Eye (tissue), 1 donor: Measurements from ENCODE around the gene BTF3L4.

ENCODE experiments used
- DNase-seq: peaks from one replicate; pipeline ENCODE4 v3.0.0-alpha.2; 2015

The BTF3L4 gene

GRCh38 chr1:52127181-52128180 is 71.4 kb downstream of the BTF3L4 start:
- peak; percentile 75 for DNase-seq

GRCh38 chr1:52139817-52140540 is 83.9 kb downstream of the BTF3L4 start:
- no peak for DNase-seq
